Heart left ventricle (tissue), 16 donors: ENCODE data around the gene CHCHD6. TPM values are rescaled to one million over a fixed set of nuclear protein-coding genes. Genes with fewer than 3 reads are reported as not detected.

Source experiments
- ATAC-seq, 4 donors: fragments of 200-7000 bp; cut with Tn5 transposase; one replicate each; pipeline ENCODE4 v1.9.1; 2020 to 2022; ENCODE audit warnings: moderate library complexity in 4 of 4, mild to moderate bottlenecking in 3 of 4, moderate number of reproducible peaks in 1 of 4
- DNase-seq, 5 donors: peaks; one replicate each; pipeline ENCODE4 v3.0.0-alpha.2; 2020
- H3K27ac ChIP-seq, 12 donors: fragments of 200-600 bp; sonication (generic) in 4 of 12; one replicate each; pipeline versions ENCODE4 v1.5.0 to v1.8.0; 2016 to 2022; ENCODE audit warnings: mild to moderate bottlenecking in 2 of 12
- H3K27me3 ChIP-seq, 9 donors: fragments of 200-600 bp; sonication (generic) in 2 of 9; one replicate each; pipeline versions ENCODE4 v1.5.1 to v1.8.0; 2016 to 2022; ENCODE audit warnings: mild to moderate bottlenecking in 3 of 9
- H3K36me3 ChIP-seq, 9 donors: fragments of 200-600 bp; sonication (generic) in 2 of 9; one replicate each; pipeline versions ENCODE4 v1.5.0 to v1.8.0; 2018 to 2022; ENCODE audit warnings: mild to moderate bottlenecking in 2 of 9
- H3K4me1 ChIP-seq, 12 donors: fragments of 200-600 bp; sonication (generic) in 4 of 12; one replicate each; pipeline versions ENCODE4 v1.5.0 to v1.8.0; 2016 to 2022; ENCODE audit warnings: mild to moderate bottlenecking in 3 of 12
- H3K4me3 ChIP-seq, 12 donors: fragments of 200-600 bp; sonication (generic) in 4 of 12; one replicate each; pipeline versions ENCODE4 v1.5.0 to v1.8.0; 2017 to 2022; ENCODE audit warnings: mild to moderate bottlenecking in 9 of 12, moderate library complexity in 4 of 12
- H3K9me3 ChIP-seq, 12 donors: fragments of 200-600 bp; sonication (generic) in 4 of 12; one replicate each; pipeline versions ENCODE4 v1.5.0 to v1.8.0; 2016 to 2022; ENCODE audit warnings: mild to moderate bottlenecking in 1 of 12
- CTCF ChIP-seq, 12 donors: fragments of 200-600 bp; sonication (generic) in 4 of 12; IDR thresholded peaks; one replicate each; pipeline versions ENCODE4 v1.5.0 to v1.8.0; 2018 to 2022; ENCODE audit warnings: antibody characterized with exemption in 12 of 12, mild to moderate bottlenecking in 5 of 12
- POLR2A ChIP-seq, 2 donors: fragments of 450-650 bp; IDR thresholded peaks; one replicate each; pipeline ENCODE4 v1.6.1; 2017; ENCODE audit warnings: antibody characterized with exemption in 2 of 2, mild to moderate bottlenecking in 2 of 2, moderate library complexity in 2 of 2
- WGBS, 4 donors: extraction: QIAGEN DNeasy Blood & Tissue Kit in 2 of 4; methylation state at CpG; one replicate each; pipeline versions ENCODE4 v1.1.5 to v1.1.7; 2013 to 2018; 5-methylcytosine and 5-hydroxymethylcytosine counted together
- intact Hi-C, 10 donors: fragments of 100-400 bp; cut with DNase I; formaldehyde crosslinking; loops; one replicate each; pipeline versions ENCODE4 v1.11.1 to v1.14.2; 2022
- polyA plus RNA-seq, 2 donors: library from polyadenylated mRNA; stranded (reverse); fragments of 200-250 nt; gene quantifications; one replicate each; pipeline ENCODE4 v1.2.3, GENCODE V29; 2013
- total RNA-seq, 9 donors: library from RNA; depleted of rRNA in 2 of 9; stranded (reverse); fragments of >200 nt in 2 of 9; fragmentation: NEBNext Ultra II Directional in 3 of 9; extraction: Animal tissue kit (Norgen Biotek cat#: 25700) in 3 of 9; gene quantifications; one replicate each; pipeline versions ENCODE4 v1.1.0 to v1.2.4, GENCODE V29; 2016 to 2023
- donor health status: ischemic (EF 13 %, LVEDD 7.1; RV severe dilation, severe dysfunction).
- donor health status: healthy with polysubstance abuse.
- donor health status: DM: no; HTN: yes; CAD: no.
- donor health status: DM: no; HTN: no; CAD: no.
- donor health status: ischemic (EF 25% LVEDD 6.9; RV normal size, moderate dysfunction).
- donor health status: ischemic (EF 25% LVEDD 5.7; RV mildly dilated, moderate dysfunction).
- donor health status: healthy.
- donor health status: DM: yes; HTN: yes; CAD: no.
- donor health status: ischemic (EF 35%, LVEDD 5.7; RV mildly dilated, moderate dysfunction).
- donor health status: nonischemic (EF 11% LVEDD 7.7; RV severe dilation, severe dysfunction).
- donor health status: DM: yes; HTN: yes; CAD: no.
- donor health status: PGD.
- donor health status: ischemic (EF 29% LVEDD 5.4; RV normal size, mild dysfunction).
- donor health status: nonischemic (EF 23%, LVEDD 6.1; RV moderate dilation, normal function).

CHCHD6 gene
- total and polyA plus RNA-seq, 11 donors: 7.7 to 29.3 (median 11.6) TPM

DNA sequence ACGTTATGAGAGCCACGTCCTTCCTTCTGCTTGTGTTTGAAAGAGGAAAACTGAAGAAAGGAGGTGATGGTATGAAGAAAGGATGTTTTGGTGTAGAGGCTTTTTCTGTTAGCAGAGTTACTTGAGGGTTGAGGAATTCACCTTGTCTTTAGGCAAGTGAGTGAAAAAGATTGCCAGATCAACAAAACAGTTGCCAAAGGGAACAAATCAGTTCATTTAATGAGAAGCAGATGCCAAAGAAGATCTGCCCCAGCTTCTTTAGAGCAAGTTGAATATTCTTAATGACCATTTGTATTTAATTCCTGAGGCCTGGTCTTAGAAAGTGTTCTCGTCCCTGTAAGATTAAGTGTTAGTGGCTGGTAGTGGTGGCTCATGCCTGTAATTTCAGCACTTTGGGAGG, 2.6 kb downstream of the CHCHD6 start:
- intact Hi-C loops: no loop called here
- DNase-seq (no peak), ATAC-seq (no peak)
- Histone ChIP-seq H3K9me3 (no peaks in the 10 kb centered on the region), H3K27ac (no peak overlapping the region), H3K27me3 (peaks cover 0 to 7% (median 0%) of the 10 kb centered on the region in 9 donors), H3K4me3 (no peak overlapping the region), H3K36me3 (no peaks in the 10 kb centered on the region), H3K4me1 (peaks cover 0 to 24% (median 11%) of the 10 kb centered on the region in 12 donors)
- 87 to 92% (median 90%) methylated on average over 3 of the region's 3 CpGs for WGBS, 4 donors
- TF ChIP-seq CTCF (IDR thresholded peaks at IDR 0.05) (no peak), POLR2A (IDR thresholded peaks at IDR 0.05) (no peak)

DNA sequence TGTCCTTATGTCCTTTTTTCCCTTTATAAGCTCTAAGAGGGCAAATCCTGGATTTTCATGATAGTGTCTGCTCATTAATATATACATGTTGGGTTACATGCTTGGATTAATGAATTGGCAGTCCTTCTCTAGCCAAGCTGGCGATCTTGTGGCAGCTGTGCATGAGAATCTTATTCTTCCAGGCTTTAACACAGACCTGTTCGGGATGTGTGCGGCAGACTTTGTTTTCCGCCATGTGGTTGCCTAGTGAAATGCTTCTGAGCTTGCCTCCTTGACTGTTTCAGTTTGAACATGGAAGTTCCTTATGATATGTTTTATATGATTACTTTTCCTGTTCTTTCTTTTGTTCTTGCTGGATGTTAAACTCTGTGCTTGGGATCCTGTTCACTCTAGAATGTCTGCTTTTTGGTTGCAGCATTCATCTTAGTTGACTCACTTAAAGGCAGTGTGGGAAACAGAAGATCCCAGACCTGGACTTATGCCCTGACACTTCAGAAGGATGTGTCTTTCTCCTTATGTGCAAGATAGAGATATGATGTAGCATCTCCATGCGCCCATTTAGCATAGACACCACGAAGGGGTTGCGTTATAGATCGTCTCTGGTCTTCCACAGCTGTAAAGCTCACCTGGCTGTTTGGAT, 7.2 kb downstream of the CHCHD6 start:
- ATAC-seq: no peak

DNA sequence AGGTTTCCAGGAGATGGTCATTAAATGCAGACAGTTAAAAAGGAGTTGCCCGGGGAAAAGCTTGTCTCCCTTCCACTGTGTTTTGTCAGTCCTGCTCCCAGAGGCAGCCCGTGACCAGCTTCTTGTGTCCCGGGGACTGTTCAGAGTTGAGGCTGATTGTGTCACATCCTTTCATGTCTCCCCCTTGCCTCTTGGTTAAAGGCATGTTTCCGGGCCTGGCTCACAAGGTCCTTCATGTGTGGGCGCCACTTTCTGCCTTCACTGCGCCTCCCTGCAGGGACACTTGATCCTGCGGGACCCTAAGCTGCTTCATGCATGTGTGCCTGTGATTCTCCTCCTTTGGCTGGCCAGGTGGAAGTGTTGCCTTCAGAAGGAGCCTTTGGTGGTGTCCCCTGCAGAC, 9.2 kb downstream of the CHCHD6 start:
- Histone ChIP-seq H3K4me3 (no peak overlapping the region), H3K4me1 (no peaks in the 10 kb centered on the region), H3K27ac (no peak overlapping the region), H3K9me3 (no peaks in the 10 kb centered on the region), H3K36me3 (no peaks in the 10 kb centered on the region), H3K27me3 (no peaks in the 10 kb centered on the region)
- ATAC-seq (no peak), DNase-seq (no peak)
- 91 to 95% (median 92%) methylated on average over 7 of the region's 7 CpGs for WGBS, 4 donors
- no peak for TF ChIP-seq POLR2A (IDR thresholded peaks at IDR 0.05)
- no peak for TF ChIP-seq CTCF (IDR thresholded peaks at IDR 0.05)
- intact Hi-C loops: no loop called here

More for the DNA sequence above, 7.2 kb downstream of the CHCHD6 start:
- H3K9me3 ChIP-seq: no peaks in the 10 kb centered on the region
- no peak for DNase-seq
- 95 to 97% (median 97%) methylated on average over 8 of the region's 8 CpGs for WGBS, 4 donors
- H3K27me3 ChIP-seq: no peaks in the 10 kb centered on the region
- intact Hi-C loops: no loop called here
- TF ChIP-seq CTCF (IDR thresholded peaks at IDR 0.05) (no peak), POLR2A (IDR thresholded peaks at IDR 0.05) (no peak)
- H3K4me3 ChIP-seq: no peak overlapping the region
- peaks cover 0 to 2% (median 0%) of the 10 kb centered on the region in 12 donors for H3K4me1 ChIP-seq
- H3K27ac ChIP-seq: no peak overlapping the region
- H3K36me3 ChIP-seq: no peaks in the 10 kb centered on the region

DNA sequence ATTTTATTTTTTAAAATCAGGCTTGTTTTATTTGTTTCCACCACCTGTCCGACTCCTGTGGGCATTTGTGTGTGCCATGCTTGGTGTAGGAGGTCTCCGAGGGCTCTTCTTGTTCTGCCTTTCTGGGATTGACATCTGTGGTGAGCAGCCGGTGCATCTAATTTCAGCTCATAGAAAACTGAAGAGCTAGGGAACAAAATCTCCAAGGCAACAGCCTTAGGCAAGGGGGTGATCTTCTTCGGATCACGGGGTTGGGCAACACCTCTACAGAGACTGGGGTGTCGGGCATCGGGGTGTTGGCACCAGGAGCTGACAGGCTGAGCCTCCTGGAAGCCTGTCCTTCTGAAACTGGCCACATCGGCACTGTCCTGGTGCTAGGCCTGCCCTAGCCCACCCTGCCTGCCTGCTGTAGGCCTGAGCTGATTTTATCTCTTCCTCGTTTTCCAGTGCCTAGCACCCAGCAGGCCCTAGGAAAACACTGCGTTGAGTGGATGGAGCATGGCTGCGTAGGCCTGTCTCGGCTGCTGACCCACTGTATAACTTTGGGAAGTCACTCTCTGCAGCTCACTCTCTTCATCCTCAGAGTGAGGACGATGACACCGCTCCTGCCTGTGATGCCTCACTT, 10.3 kb downstream of the CHCHD6 start:
- Histone ChIP-seq H3K27me3 (no peaks in the 10 kb centered on the region), H3K27ac (no peak overlapping the region), H3K4me3 (no peak overlapping the region), H3K36me3 (no peaks in the 10 kb centered on the region), H3K9me3 (no peaks in the 10 kb centered on the region), H3K4me1 (no peaks in the 10 kb centered on the region)
- no peak for DNase-seq
- intact Hi-C loops: no loop called here
- 92 to 94% (median 94%) methylated on average over 12 to 14 of the region's 14 CpGs for WGBS, 4 donors
- TF ChIP-seq POLR2A (IDR thresholded peaks at IDR 0.05): no peak
- TF ChIP-seq CTCF (IDR thresholded peaks at IDR 0.05): no peak
- ATAC-seq: no peak
